ENCODE measurements around the gene TMEM222. TPM values are rescaled to one million over a fixed set of nuclear protein-coding genes. Genes with fewer than 3 reads are reported as not detected.

The TMEM222 gene
- polyA plus RNA-seq, 1 donor (not counting 4 experiments of a cell fraction or from before 2014, with no cell fraction given) = 23.7 TPM

DNA sequence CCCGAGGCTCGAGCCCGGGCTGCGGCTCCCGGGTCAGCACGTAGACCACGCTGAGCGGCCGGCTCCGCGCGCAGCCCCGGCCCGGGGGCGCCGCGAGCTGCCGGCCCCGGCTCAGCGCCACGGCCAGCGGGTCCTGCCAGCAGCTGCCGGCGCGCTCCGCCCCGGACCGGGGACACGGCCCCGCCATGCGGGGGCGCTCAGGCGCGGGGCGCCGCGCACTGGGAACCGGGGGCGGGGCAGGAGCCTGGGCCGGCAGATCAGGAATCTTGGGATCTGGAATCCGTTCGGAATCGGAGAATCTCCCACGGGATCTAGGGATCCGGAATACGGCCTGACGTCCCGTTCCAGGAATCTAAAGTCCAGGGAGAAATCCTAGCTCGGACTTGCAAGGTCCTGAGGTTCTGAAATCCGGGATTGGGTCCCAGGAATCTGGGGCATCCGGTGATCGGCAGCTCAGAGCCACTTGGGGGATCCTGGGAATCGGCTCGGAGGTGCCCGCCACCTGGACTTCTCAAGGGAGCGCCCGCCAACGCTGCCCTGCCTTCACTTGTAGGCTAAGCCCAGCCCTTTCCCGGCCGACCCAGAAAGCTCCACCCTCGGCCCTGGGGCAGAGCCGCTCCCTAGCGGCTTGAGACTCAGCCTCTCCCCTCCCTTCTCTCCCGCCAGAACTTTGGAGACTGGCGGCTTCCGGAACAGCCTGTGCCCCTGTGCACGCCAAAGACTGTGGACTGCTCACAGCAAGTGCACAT is 44.6 kb downstream of the TMEM222 start, which contains the start of gene MAP3K6:
Gene MAP3K6 (minus strand): TSS at position 551 of the 749 bp plus-strand sequence. CDS start 364 bp downstream, at position 187.
- H4K20me1 ChIP-seq (ENCODE audit: control insufficient read depth, extremely low read depth, insufficient read depth, low read length) = no peaks in the 10 kb centered on the region
- no peaks in the 10 kb centered on the region for H3K9me1 ChIP-seq (ENCODE audit: control insufficient read depth, extremely low read depth, insufficient read depth, low read length)
- peak within 1 kb of the TSS; percentile 88 for H3K9ac ChIP-seq (ENCODE audit: control insufficient read depth, extremely low read depth, insufficient read depth, low read length)
- peak within 1 kb of the TSS; percentile 91 for H3K27ac ChIP-seq (ENCODE audit: control insufficient read depth, insufficient read depth, low read length)
- DNase-seq (ENCODE audit: low read depth, low spot score) (no peak), FAIRE-seq (peak; percentile 44)
- dilution Hi-C loops (cut with MboI; ENCODE audit: extremely low pct_ligation_motif_present, low sequenced_read_pairs) = no loop called here
- H3K27me3 ChIP-seq (ENCODE audit: control insufficient read depth, extremely low read depth, insufficient read depth, low read length) = no peaks in the 10 kb centered on the region
- H2AFZ ChIP-seq (ENCODE audit: control insufficient read depth, low read length) = peak within 1 kb of the TSS; percentile 79
- no peaks in the 10 kb centered on the region for H3K9me3 ChIP-seq (ENCODE audit: control insufficient read depth, low read depth, low read length)
- peaks cover 12% of the 10 kb centered on the region for H3K79me2 ChIP-seq (ENCODE audit: control insufficient read depth, insufficient read depth, low read length)
- TF ChIP-seq, protein P1, sequence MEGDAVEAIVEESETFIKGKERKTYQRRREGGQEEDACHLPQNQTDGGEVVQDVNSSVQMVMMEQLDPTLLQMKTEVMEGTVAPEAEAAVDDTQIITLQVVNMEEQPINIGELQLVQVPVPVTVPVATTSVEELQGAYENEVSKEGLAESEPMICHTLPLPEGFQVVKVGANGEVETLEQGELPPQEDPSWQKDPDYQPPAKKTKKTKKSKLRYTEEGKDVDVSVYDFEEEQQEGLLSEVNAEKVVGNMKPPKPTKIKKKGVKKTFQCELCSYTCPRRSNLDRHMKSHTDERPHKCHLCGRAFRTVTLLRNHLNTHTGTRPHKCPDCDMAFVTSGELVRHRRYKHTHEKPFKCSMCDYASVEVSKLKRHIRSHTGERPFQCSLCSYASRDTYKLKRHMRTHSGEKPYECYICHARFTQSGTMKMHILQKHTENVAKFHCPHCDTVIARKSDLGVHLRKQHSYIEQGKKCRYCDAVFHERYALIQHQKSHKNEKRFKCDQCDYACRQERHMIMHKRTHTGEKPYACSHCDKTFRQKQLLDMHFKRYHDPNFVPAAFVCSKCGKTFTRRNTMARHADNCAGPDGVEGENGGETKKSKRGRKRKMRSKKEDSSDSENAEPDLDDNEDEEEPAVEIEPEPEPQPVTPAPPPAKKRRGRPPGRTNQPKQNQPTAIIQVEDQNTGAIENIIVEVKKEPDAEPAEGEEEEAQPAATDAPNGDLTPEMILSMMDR (optimal IDR thresholded peaks at IDR 0.05 in 1 of 3, IDR thresholded peaks at IDR 0.05 in 1 of 3, conservative IDR thresholded peaks at IDR 0.05 in 1 of 3; ENCODE audit: extremely low read depth in 1 of 3, insufficient read depth in 2 of 3, low read length in 3 of 3) = peak in 2 of 3 experiments; percentile 26 to 59
- TF ChIP-seq EZH2 (IDR thresholded peaks at IDR 0.05; ENCODE audit: low read length) = no peak
- H3K36me3 ChIP-seq (ENCODE audit: control insufficient read depth in 2 of 2, extremely low read depth in 1 of 2, insufficient read depth in 2 of 2, low read length in 2 of 2) = peaks cover 11 to 14% of the 10 kb centered on the region in 2 experiments
- H3K4me1 ChIP-seq (ENCODE audit: control insufficient read depth, extremely low read depth, insufficient read depth, low read length) = peaks cover 31% of the 10 kb centered on the region
- peak within 1 kb of the TSS; percentile 68 to 89 (median 82) for H3K4me3 ChIP-seq (ENCODE audit: control insufficient read depth in 2 of 3, extremely low read depth in 1 of 3, insufficient read depth in 2 of 3, low read depth in 1 of 3, low read length in 3 of 3)
- peak within 1 kb of the TSS; percentile 86 for H3K4me2 ChIP-seq (ENCODE audit: control insufficient read depth, extremely low read depth, insufficient read depth, low read depth, low read length)

DNA sequence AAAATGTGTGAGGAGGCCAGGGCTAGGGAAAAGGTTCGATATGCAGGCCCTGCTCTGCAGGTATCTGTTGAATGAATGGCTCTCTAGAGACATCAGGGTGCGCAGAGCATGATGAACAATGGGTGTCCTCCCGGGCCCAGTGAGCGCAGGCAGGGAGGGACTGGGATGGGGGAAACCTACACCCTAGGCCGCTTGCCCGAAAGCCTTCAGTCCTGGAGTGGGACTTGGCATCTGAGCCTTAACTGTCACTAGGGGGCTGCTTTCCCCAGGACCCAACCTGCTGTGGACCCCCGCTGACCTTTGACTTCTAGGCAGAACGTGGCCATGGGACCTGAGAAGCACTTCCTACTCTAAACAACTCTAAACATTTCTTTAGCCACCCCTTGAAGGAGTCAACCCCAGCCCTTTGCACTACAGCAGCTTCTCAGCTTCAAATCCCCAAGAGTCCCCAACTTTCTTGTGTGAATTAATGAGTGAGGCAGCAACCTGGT is 45.2 kb downstream of the TMEM222 start:
- no peak for FAIRE-seq
- no peaks in the 10 kb centered on the region for H3K9me1 ChIP-seq (ENCODE audit: control insufficient read depth, extremely low read depth, insufficient read depth, low read length)

More for the DNA sequence above, 45.2 kb downstream of the TMEM222 start:
- no peaks in the 10 kb centered on the region for H3K27me3 ChIP-seq (ENCODE audit: control insufficient read depth, extremely low read depth, insufficient read depth, low read length)
- H3K79me2 ChIP-seq (ENCODE audit: control insufficient read depth, insufficient read depth, low read length) = peaks cover 12% of the 10 kb centered on the region
- dilution Hi-C loops (cut with MboI; ENCODE audit: extremely low pct_ligation_motif_present, low sequenced_read_pairs) = no loop called here
- H3K4me3 ChIP-seq (ENCODE audit: control insufficient read depth in 2 of 3, extremely low read depth in 1 of 3, insufficient read depth in 2 of 3, low read depth in 1 of 3, low read length in 3 of 3) = peak overlapping the region in 2 of 3 experiments; percentile 82 to 89
- H3K4me1 ChIP-seq (ENCODE audit: control insufficient read depth, extremely low read depth, insufficient read depth, low read length) = peaks cover 33% of the 10 kb centered on the region
- no peaks in the 10 kb centered on the region for H4K20me1 ChIP-seq (ENCODE audit: control insufficient read depth, extremely low read depth, insufficient read depth, low read length)
- peaks cover 8 to 10% of the 10 kb centered on the region in 2 experiments for H3K36me3 ChIP-seq (ENCODE audit: control insufficient read depth in 2 of 2, extremely low read depth in 1 of 2, insufficient read depth in 2 of 2, low read length in 2 of 2)
- peak overlapping the region; percentile 88 for H3K9ac ChIP-seq (ENCODE audit: control insufficient read depth, extremely low read depth, insufficient read depth, low read length)
- TF ChIP-seq, protein P1 (optimal IDR thresholded peaks at IDR 0.05 in 1 of 3, IDR thresholded peaks at IDR 0.05 in 1 of 3, conservative IDR thresholded peaks at IDR 0.05 in 1 of 3; ENCODE audit: extremely low read depth in 1 of 3, insufficient read depth in 2 of 3, low read length in 3 of 3) = no peak
- no peak for TF ChIP-seq EZH2 (IDR thresholded peaks at IDR 0.05; ENCODE audit: low read length)
- peak overlapping the region; percentile 76 for H2AFZ ChIP-seq (ENCODE audit: control insufficient read depth, low read length)
- peak overlapping the region; percentile 91 for H3K27ac ChIP-seq (ENCODE audit: control insufficient read depth, insufficient read depth, low read length)
- H3K4me2 ChIP-seq (ENCODE audit: control insufficient read depth, extremely low read depth, insufficient read depth, low read depth, low read length) = peak overlapping the region; percentile 86
- H3K9me3 ChIP-seq (ENCODE audit: control insufficient read depth, low read depth, low read length) = no peaks in the 10 kb centered on the region
- DNase-seq (ENCODE audit: low read depth, low spot score) = no peak

All from keratinocyte (primary cell).